Hindlimb muscle (tissue), 1 donor: Measurements from ENCODE around the gene ADD1. TPM values are rescaled to one million over a fixed set of nuclear protein-coding genes. Genes with fewer than 3 reads are reported as not detected.

Experiments
- polyA plus RNA-seq: library from polyadenylated mRNA; unstranded; fragments of 120-200 nt; gene quantifications from one replicate; pipeline ENCODE4 v1.2.1, GENCODE V29; 2013; ENCODE audit not compliant: insufficient read length

ADD1 gene
- polyA plus RNA-seq, 1 donor: 205 TPM

Other genes starting within 250 kb of the ADD1 start
- 19.0 TPM for gene TNIP2, start 87.5 kb upstream of the ADD1 start, polyA plus RNA-seq
- gene SH3BP2, start 50.8 kb upstream of the ADD1 start, polyA plus RNA-seq: 41.3 TPM
- gene NOP14, start 119.6 kb downstream of the ADD1 start, polyA plus RNA-seq: 27.0 TPM
- gene GRK4, start 119.7 kb downstream of the ADD1 start, polyA plus RNA-seq: 11.2 TPM
- not detected for gene HTT-AS, start 230.7 kb downstream of the ADD1 start, polyA plus RNA-seq
- 32.0 TPM for gene HTT, start 230.8 kb downstream of the ADD1 start, polyA plus RNA-seq